ENCODE results near the gene PRPH2. TPM values are rescaled to one million over a fixed set of nuclear protein-coding genes. Genes with fewer than 3 reads are reported as not detected.

The PRPH2 gene
- total and polyA plus RNA-seq, 2 of the 13 experiments (the other 11 are each of a cell fraction or from before 2014, with no cell fraction given): 0.03 to 0.04 TPM

DNA sequence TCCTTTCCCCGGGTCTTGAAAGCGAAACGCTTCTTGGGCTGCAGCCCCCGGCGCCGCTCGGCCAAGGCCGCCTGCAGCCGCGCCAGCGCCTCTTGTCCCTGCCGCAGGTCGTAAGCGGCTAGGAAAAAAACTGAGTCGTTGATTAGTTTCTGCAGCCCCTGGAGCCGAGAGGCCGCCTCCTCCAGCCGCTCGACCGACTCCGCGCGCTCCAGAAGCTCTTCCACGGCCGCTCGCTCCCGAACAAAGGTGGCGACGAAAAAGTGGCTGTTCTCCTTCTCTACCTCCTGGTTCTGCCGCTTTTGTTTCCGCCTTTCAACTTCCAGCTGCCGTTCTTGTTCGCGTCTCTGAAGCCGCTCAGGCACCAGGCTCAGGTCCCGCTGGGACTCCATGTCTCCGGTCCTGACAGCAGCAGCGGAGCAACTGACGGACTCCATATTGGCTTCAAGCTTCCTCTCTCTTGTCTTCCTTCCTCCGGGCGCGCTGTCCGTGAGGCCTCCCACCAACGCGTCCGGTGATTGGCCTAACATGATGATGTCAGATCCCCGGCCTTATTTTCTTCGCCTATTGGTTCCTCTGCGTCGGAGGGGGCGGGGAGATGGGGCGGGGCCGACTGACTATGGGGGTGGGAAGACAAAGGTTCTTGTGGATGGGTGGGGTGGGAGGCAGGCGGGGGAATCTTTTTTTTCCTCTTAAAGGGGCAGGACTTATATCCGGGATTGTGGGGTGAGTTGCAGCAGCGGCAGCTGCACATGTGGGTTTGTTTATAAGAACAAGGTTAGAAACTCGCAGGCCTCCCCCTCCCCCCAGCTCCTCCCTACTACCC, 23.5 kb upstream of the PRPH2 start, which contains the start of gene TBCC (continued):
- TF ChIP-seq, protein P1, sequence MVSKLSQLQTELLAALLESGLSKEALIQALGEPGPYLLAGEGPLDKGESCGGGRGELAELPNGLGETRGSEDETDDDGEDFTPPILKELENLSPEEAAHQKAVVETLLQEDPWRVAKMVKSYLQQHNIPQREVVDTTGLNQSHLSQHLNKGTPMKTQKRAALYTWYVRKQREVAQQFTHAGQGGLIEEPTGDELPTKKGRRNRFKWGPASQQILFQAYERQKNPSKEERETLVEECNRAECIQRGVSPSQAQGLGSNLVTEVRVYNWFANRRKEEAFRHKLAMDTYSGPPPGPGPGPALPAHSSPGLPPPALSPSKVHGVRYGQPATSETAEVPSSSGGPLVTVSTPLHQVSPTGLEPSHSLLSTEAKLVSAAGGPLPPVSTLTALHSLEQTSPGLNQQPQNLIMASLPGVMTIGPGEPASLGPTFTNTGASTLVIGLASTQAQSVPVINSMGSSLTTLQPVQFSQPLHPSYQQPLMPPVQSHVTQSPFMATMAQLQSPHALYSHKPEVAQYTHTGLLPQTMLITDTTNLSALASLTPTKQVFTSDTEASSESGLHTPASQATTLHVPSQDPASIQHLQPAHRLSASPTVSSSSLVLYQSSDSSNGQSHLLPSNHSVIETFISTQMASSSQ (IDR thresholded peaks at IDR 0.05; ENCODE audit: low read depth): no peak
- TF ChIP-seq, protein P1 (CRISPR knock-in tag; IDR thresholded peaks at IDR 0.05; ENCODE audit: borderline replicate concordance): 0 out of 2 replicates have a peak, but pooled peaks have one; percentile 39
- no peak for TF ChIP-seq ZNF496 (CRISPR knock-in tag; IDR thresholded peaks at IDR 0.05; ENCODE audit: insufficient replicate concordance)
- TF ChIP-seq SMAD1 (CRISPR knock-in tag; IDR thresholded peaks at IDR 0.05; ENCODE audit: borderline replicate concordance, low read depth): no peak; the same call in 1 of the 2 replicates
- TF ChIP-seq POLR2G (IDR thresholded peaks at IDR 0.05; ENCODE audit: low read depth, low read length): peak; percentile 99
- no peak for TF ChIP-seq HNRNPK (IDR thresholded peaks at IDR 0.05; ENCODE audit: low read depth, low read length, poor library complexity, severe bottlenecking)
- 0 out of 2 replicates have a peak, but pooled peaks have one; percentile 56 for TF ChIP-seq ZNF30 (CRISPR knock-in tag; IDR thresholded peaks at IDR 0.05)
- no peak for TF ChIP-seq SMAD9 (CRISPR knock-in tag; IDR thresholded peaks at IDR 0.05)
- TF ChIP-seq, protein P2, sequence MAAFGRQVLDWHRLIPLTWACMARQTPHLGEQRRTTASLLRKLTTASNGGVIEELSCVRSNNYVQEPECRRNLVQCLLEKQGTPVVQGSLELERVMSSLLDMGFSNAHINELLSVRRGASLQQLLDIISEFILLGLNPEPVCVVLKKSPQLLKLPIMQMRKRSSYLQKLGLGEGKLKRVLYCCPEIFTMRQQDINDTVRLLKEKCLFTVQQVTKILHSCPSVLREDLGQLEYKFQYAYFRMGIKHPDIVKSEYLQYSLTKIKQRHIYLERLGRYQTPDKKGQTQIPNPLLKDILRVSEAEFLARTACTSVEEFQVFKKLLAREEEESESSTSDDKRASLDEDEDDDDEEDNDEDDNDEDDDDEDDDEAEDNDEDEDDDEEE (CRISPR knock-in tag; IDR thresholded peaks at IDR 0.05): no peak; the same call in 1 of the 2 replicates
- TF ChIP-seq ZNF776 (CRISPR knock-in tag; IDR thresholded peaks at IDR 0.05): peak; percentile 77
- 0 out of 2 replicates have a peak, but pooled peaks have one; percentile 61 for TF ChIP-seq ZNF543 (CRISPR knock-in tag; IDR thresholded peaks at IDR 0.05)
- peak; percentile 75 for TF ChIP-seq ETV5 (CRISPR knock-in tag; IDR thresholded peaks at IDR 0.05; ENCODE audit: borderline replicate concordance)
- no peak for TF ChIP-seq KLF12 (CRISPR knock-in tag; IDR thresholded peaks at IDR 0.05; ENCODE audit: borderline replicate concordance)
- peak; percentile 28; the same call in 1 of the 2 replicates for TF ChIP-seq ZNF772 (CRISPR knock-in tag; IDR thresholded peaks at IDR 0.05)
- TF ChIP-seq SAFB2 (CRISPR knock-in tag; IDR thresholded peaks at IDR 0.05; ENCODE audit: borderline replicate concordance, low read depth): no peak
- no peak for TF ChIP-seq ZSCAN22 (CRISPR knock-in tag; IDR thresholded peaks at IDR 0.05)
- peak; percentile 23; the same call in 1 of the 2 replicates for TF ChIP-seq ZNF891 (CRISPR knock-in tag; IDR thresholded peaks at IDR 0.05)
- no peak for TF ChIP-seq ZNF530 (CRISPR knock-in tag; IDR thresholded peaks at IDR 0.05; ENCODE audit: low read depth)
- no peak for TF ChIP-seq ZNF510 (CRISPR knock-in tag; IDR thresholded peaks at IDR 0.05; ENCODE audit: low read depth)
- TF ChIP-seq NPAS2 (CRISPR knock-in tag; IDR thresholded peaks at IDR 0.05; ENCODE audit: borderline replicate concordance): no peak
- TF ChIP-seq HOXA7 (CRISPR knock-in tag; IDR thresholded peaks at IDR 0.05): no peak
- no peak for TF ChIP-seq ZNF569 (CRISPR knock-in tag; IDR thresholded peaks at IDR 0.05; ENCODE audit: borderline replicate concordance)
- TF ChIP-seq ZNF552 (CRISPR knock-in tag; IDR thresholded peaks at IDR 0.05; ENCODE audit: borderline replicate concordance): 0 out of 2 replicates have a peak, but pooled peaks have one; percentile 80
- TF ChIP-seq ELF4 (CRISPR knock-in tag; IDR thresholded peaks at IDR 0.05; ENCODE audit: borderline replicate concordance): 0 out of 2 replicates have a peak, but pooled peaks have one; percentile 50
